ENCODE measurements around the gene CD46.

GRCh38 chr1:207842506-207842905 is 90.7 kb downstream of the CD46 start:
- TF ChIP-seq REST (IDR thresholded peaks at IDR 0.05; ENCODE audit: insufficient read depth in 1 of 2, low read depth in 2 of 2, low read length in 2 of 2) (no peak), TAF1 (IDR thresholded peaks at IDR 0.05; ENCODE audit: borderline replicate concordance, insufficient read depth, low read length) (no peak), SIN3A (IDR thresholded peaks at IDR 0.05; ENCODE audit: borderline replicate concordance, insufficient read depth, low read length) (no peak), POLR2AphosphoS5 (IDR thresholded peaks at IDR 0.05; ENCODE audit: low read depth, low read length) (no peak), FOXP2 (optimal IDR thresholded peaks at IDR 0.05; ENCODE audit: borderline replicate concordance, extremely low read depth, extremely low read length, insufficient read depth) (no peak)
